Activated CD8-positive, alpha-beta T cell treated with anti-CD3 and anti-CD28 coated beads for 36 hours (primary cell): Measurements from ENCODE around the gene UQCC3. TPM values are rescaled to one million over a fixed set of nuclear protein-coding genes. Genes with fewer than 3 reads are reported as not detected.
A peak's percentile ranks its signal among the peaks of the same experiment; 100 is the strongest.
"Not testable (repeated sequence)": the region's sequence is repeated elsewhere in the genome, so short reads cannot be mapped to it uniquely, and the experiment has no call there.

ENCODE experiments used
- ATAC-seq: fragments of 200-7000 bp; cut with Tn5 transposase; one replicate; pipeline ENCODE4 v1.10.0; 2021; ENCODE audit warnings: mild to moderate bottlenecking, moderate library complexity
- CTCF ChIA-PET: fragments of 350-600 bp; sonication (Branson Sonifier 250); formaldehyde crosslinking; loops from one replicate; lab custom pipeline; 2021; ENCODE audit warnings: antibody characterized with exemption; lab: Charles Lee
- POLR2A ChIA-PET: fragments of 350-600 bp; sonication (Branson Sonifier 250); formaldehyde crosslinking; loops from one replicate; lab custom pipeline; 2021; ENCODE audit warnings: antibody characterized with exemption; lab: Charles Lee
- DNase-seq: peaks from one replicate; pipeline ENCODE4 v3.0.0-alpha.2; 2020
- H3K27ac Mint-ChIP-seq: one replicate; pipeline ENCODE4 v1.8.0; 2021; ENCODE audit warnings: mild to moderate bottlenecking, mixed read lengths
- H3K27me3 Mint-ChIP-seq: one replicate; pipeline ENCODE4 v1.8.0; 2021; ENCODE audit warnings: mixed read lengths
- H3K36me3 Mint-ChIP-seq: one replicate; pipeline ENCODE4 v1.8.0; 2021; ENCODE audit warnings: low read depth, mixed read lengths
- H3K4me1 Mint-ChIP-seq: one replicate; pipeline ENCODE4 v1.8.0; 2021; ENCODE audit warnings: low read depth, mixed read lengths
- H3K4me3 Mint-ChIP-seq: one replicate; pipeline ENCODE4 v1.8.0; 2021; ENCODE audit warnings: mild to moderate bottlenecking, moderate library complexity, mixed read lengths
- H3K9me3 Mint-ChIP-seq: one replicate; pipeline ENCODE4 v1.8.0; 2021; ENCODE audit warnings: mixed read lengths
- intact Hi-C: fragments of 100-400 bp; cut with micrococcal nuclease; formaldehyde crosslinking; loops from one replicate; pipeline ENCODE4 v1.10.0; 2022
- total RNA-seq, 2 experiments: library from RNA; stranded (reverse); gene quantifications; one replicate each; pipeline ENCODE4 v1.2.3, GENCODE V29; 2021
- TF ChIP-seq, protein P1 (sequence below): fragments of 200-600 bp; IDR thresholded peaks from one replicate; pipeline ENCODE4 v1.8.0; 2022; ENCODE audit warnings: antibody characterized with exemption, mild to moderate bottlenecking

The UQCC3 gene
- total RNA-seq, 2 experiments from 2014 or later = 4.7 TPM

GRCh38 chr11:62689421-62690183 lies 18.1 kb downstream of the UQCC3 start, which contains the start of gene LRRN4CL:
LRRN4CL (minus strand) TSS chr11:62689530; CDS start chr11:62688508, 1,022 bp downstream.
- ATAC-seq (no peak), DNase-seq (no peak)
- ChIA-PET CTCF (interaction anchor here (0.8 to 6.9 kb wide), 3 partner anchors 8 to 295 kb away, joined by 3 to 79 read pairs (median 4); partner anchors contain the start of gene UBXN1), POLR2A (interaction anchor here (0.8 to 2.9 kb wide), 8 partner anchors 9 to 25 kb away, joined by 3 to 8 read pairs (median 3); partner anchors contain the start of genes C11orf98, CSKMT, LBHD1 and UQCC3)
- H3K27ac Mint-ChIP-seq = no peak within 1 kb of the TSS
- TF ChIP-seq, protein P1, sequence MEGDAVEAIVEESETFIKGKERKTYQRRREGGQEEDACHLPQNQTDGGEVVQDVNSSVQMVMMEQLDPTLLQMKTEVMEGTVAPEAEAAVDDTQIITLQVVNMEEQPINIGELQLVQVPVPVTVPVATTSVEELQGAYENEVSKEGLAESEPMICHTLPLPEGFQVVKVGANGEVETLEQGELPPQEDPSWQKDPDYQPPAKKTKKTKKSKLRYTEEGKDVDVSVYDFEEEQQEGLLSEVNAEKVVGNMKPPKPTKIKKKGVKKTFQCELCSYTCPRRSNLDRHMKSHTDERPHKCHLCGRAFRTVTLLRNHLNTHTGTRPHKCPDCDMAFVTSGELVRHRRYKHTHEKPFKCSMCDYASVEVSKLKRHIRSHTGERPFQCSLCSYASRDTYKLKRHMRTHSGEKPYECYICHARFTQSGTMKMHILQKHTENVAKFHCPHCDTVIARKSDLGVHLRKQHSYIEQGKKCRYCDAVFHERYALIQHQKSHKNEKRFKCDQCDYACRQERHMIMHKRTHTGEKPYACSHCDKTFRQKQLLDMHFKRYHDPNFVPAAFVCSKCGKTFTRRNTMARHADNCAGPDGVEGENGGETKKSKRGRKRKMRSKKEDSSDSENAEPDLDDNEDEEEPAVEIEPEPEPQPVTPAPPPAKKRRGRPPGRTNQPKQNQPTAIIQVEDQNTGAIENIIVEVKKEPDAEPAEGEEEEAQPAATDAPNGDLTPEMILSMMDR = no peak
- intact Hi-C loops = no loop called here
- no peak within 1 kb of the TSS for H3K4me3 Mint-ChIP-seq
- peaks cover 11% of the 10 kb centered on the region for H3K27me3 Mint-ChIP-seq
- peaks cover 23% of the 10 kb centered on the region for H3K36me3 Mint-ChIP-seq
- H3K4me1 Mint-ChIP-seq = peaks cover 3% of the 10 kb centered on the region
- no peaks in the 10 kb centered on the region for H3K9me3 Mint-ChIP-seq

DNA sequence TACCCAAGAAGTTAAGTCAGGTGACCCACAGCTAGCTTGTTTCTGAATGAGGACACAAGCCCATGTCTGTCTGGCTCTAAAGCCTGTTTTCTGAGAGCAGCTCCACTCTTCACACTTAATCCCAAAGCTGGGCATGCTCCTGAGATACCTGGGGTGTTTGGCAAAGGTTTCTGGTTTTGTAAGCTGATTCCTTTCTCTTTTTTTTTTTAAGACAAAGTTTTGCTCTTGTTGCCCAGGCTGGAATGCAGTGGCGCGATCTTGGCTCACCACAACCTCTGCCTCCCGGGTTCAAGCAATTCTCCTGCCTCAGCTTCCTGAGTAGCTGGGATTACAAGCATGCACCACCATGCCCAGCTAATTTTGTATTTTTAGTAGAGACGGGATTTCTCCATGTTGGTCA lies 22.2 kb downstream of the UQCC3 start:
- H3K36me3 Mint-ChIP-seq = peaks cover 27% of the 10 kb centered on the region
- ChIA-PET CTCF (interaction anchor here (0.8 to 6.9 kb wide), 29 partner anchors 10 to 309 kb away, joined by 3 to 79 read pairs (median 4); partner anchors contain the start of genes B3GAT3, C11orf98, CSKMT and GANAB), POLR2A (interaction anchor here (0.8 to 2.5 kb wide), 5 partner anchors 12 to 101 kb away, joined by 3 to 9 read pairs (median 4); partner anchors contain the start of genes C11orf98 and CSKMT)
- H3K4me1 Mint-ChIP-seq, H3K27ac Mint-ChIP-seq, H3K27me3 Mint-ChIP-seq, H3K9me3 Mint-ChIP-seq, intact Hi-C loops, H3K4me3 Mint-ChIP-seq, ATAC-seq, DNase-seq: not testable (repeated sequence)

DNA sequence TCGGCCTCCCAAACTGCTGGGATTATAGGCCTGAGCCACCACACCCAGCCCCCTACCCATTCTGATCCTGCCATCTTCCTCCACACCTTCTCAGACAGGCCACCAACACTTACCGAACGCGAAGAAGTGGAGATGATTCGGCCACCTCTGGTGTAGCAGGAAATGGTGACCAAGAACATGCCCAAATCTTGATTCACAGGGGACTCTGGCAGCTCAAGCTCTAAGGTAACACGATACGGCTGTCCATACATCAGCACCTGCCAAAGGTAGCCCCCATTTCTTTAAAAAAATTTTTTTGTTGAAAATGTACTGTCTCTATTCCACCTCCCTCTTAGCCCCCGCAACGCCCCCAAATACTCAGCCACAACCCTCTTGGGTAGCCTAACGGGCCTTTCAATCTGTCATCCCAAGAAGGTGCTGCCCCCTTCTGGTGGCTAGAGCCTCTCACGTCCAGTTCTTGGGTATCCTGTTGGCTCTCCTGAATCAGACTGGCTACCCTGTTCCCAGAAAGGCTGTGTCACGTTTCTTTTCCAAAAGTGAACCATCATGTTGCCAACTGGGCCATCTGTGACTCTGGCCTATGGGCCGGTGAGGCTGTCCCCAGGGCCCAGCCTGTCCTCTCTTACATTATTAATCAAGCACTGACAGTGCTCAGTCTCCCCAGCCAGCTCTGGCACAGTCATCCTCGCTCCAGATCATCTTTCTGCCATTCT lies 23.1 kb downstream of the UQCC3 start:
- ChIA-PET POLR2A (interaction anchor here (0.8 to 2.5 kb wide), 7 partner anchors 11 to 102 kb away, joined by 3 to 9 read pairs (median 4); partner anchors contain the start of genes C11orf98, CSKMT and TMEM223), CTCF (interaction anchor here (0.5 to 6.9 kb wide), 50 partner anchors 9 to 321 kb away, joined by 3 to 79 read pairs (median 4); partner anchors contain the start of genes B3GAT3, C11orf98, CSKMT and GANAB)
- Mint-ChIP-seq H3K27ac (no peak overlapping the region), H3K4me1 (peaks cover 7% of the 10 kb centered on the region), H3K4me3 (no peak overlapping the region), H3K27me3 (no peaks in the 10 kb centered on the region), H3K36me3 (peaks cover 28% of the 10 kb centered on the region), H3K9me3 (no peaks in the 10 kb centered on the region)
- DNase-seq (peak; percentile 87), ATAC-seq (peak; percentile 84)
- TF ChIP-seq, protein P1 = peak; percentile 92
- intact Hi-C loops = no loop called here

GRCh38 chr11:62702246-62702645 lies 30.8 kb downstream of the UQCC3 start:
- H3K9me3 Mint-ChIP-seq = no peaks in the 10 kb centered on the region
- H3K27ac Mint-ChIP-seq = no peak overlapping the region
- ATAC-seq = no peak

DNA sequence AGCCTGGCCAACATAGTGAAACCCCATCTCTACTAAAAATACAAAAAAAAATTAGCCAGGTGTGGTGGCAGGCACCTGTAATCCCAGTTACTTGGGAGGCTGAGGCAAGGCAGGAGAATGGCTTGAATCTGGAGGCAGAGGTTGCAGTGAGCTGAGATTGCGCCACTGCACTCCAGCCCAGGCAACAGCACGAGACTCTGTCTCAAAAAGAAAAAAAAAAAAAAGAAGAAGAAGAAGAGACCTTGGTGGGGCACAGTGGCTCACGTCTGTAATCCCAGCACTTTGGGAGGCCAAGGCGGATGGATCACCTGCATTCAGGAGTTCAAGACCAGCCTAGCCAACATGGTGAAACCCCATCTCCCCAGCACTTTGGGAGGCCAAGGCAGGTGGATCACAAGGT lies 32.4 kb downstream of the UQCC3 start:
- H3K9me3 Mint-ChIP-seq, H3K27me3 Mint-ChIP-seq, DNase-seq, ATAC-seq, intact Hi-C loops, H3K4me3 Mint-ChIP-seq, H3K27ac Mint-ChIP-seq: not testable (repeated sequence)
- peaks cover 32% of the 10 kb centered on the region for H3K4me1 Mint-ChIP-seq
- ChIA-PET CTCF (interaction anchor here (0.6 to 2.5 kb wide), 2 partner anchors 10 to 24 kb away, joined by 3 to 16 read pairs; no protein-coding TSS in a partner anchor), POLR2A (interaction anchor here (1.4 to 1.8 kb wide), 2 partner anchors 40 to 137 kb away, joined by 4 to 5 read pairs; partner anchors contain the start of gene C11orf98)
- peaks cover 32% of the 10 kb centered on the region for H3K36me3 Mint-ChIP-seq

More at GRCh38 chr11:62702246-62702645, 30.8 kb downstream of the UQCC3 start:
- ChIA-PET POLR2A (interaction anchor here (0.7 to 1.8 kb wide), 3 partner anchors 12 to 38 kb away, joined by 3 to 5 read pairs (median 3); partner anchors contain the start of gene C11orf98), CTCF (interaction anchor here (1.1 to 2.5 kb wide), 4 partner anchors 8 to 278 kb away, joined by 3 to 16 read pairs (median 4); partner anchors contain the start of gene TTC9C)
- Mint-ChIP-seq H3K27me3 (no peaks in the 10 kb centered on the region), H3K36me3 (peaks cover 24% of the 10 kb centered on the region), H3K4me3 (no peak overlapping the region), H3K4me1 (peaks cover 17% of the 10 kb centered on the region)
- no peak for DNase-seq
- TF ChIP-seq, protein P1 = no peak
- intact Hi-C loops = no loop called here
